SU-DHL-6 (cell line): Measurements from ENCODE around the gene MAPK11.

Experiments
- CTCF ChIP-seq: fragments of 200-600 bp; sonication (generic); IDR thresholded peaks from one replicate; pipeline ENCODE4 v1.5.1; 2017; ENCODE audit warnings: antibody characterized with exemption, mild to moderate bottlenecking, low read length, moderate library complexity; ENCODE audit not compliant: insufficient read depth, poor library complexity, severe bottlenecking
- EZH2phosphoT487 ChIP-seq: fragments of 200-600 bp; sonication (generic), shearing (Covaris generic); conservative IDR thresholded peaks from 2 replicates; pipeline ENCODE4 v1.6.1; 2018; ENCODE audit warnings: mild to moderate bottlenecking, antibody characterized with exemption, low read length, moderate library complexity, mixed read lengths

DNA sequence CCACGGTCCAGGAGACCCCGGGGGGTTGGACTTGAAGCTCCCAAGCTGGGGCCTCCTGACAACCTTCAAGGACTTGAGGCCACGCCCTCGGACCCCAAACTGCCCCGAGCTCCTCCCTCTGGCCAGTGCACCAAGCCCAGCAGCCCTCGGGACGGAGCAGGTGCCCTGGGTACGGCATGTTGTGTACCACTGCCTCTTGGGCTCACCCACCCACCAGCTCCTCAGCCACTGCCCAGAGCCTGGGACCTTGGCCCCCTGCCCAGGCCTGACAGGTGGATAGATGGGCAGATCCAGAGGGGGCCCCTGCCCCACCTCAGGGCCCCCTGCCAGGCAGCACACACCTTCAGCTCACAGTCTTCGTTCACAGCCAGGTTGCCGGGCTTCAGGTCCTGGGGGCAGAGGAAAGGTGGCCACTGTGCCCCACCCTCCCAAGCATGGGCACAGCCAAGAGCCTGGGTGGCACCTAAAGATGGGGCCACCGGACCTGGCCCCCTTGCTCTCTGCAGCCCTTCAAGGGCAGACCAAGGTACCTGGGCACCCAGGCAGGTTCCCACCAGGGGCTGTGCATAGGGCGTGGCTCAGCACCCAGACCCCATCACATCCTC, 13.8 kb downstream of the MAPK11 start:
- TF ChIP-seq CTCF (no peak), EZH2phosphoT487 (no peak)
